Stimulated activated CD8-positive, alpha-beta memory T cell treated with anti-CD3 and anti-CD28 coated beads, Interleukin-12 subunit alpha, Interleukin-12 subunit beta, amount 100 ng/mL, for 24 hours (primary cell): ENCODE data around the gene CPSF3.

Experiments used
- DNase-seq: peaks from one replicate; pipeline ENCODE4 v3.0.0-alpha.2; 2020; ENCODE audit errors: extremely low read depth

Gene CPSF3

GRCh38 chr2:9419541-9419940, 3.9 kb upstream of the CPSF3 start:
- no peak for DNase-seq

GRCh38 chr2:9420495-9420894, 3.0 kb upstream of the CPSF3 start:
- no peak for DNase-seq

GRCh38 chr2:9422321-9423099, 944 bp upstream of the CPSF3 start:
- peak; percentile 33 for DNase-seq

GRCh38 chr2:9423922-9424272, 443 bp downstream of the CPSF3 start:
- no peak for DNase-seq

GRCh38 chr2:9424447-9425164, 1.2 kb downstream of the CPSF3 start:
- no peak for DNase-seq

- DNase-seq = no peak
Observed at GRCh38 chr2:9428965-9429577, 5.6 kb downstream of the CPSF3 start.

GRCh38 chr2:9430316-9431293, 7.2 kb downstream of the CPSF3 start:
- DNase-seq = no peak

GRCh38 chr2:9434489-9434888, 11.0 kb downstream of the CPSF3 start:
- DNase-seq = no peak

GRCh38 chr2:9439536-9439935, 16.1 kb downstream of the CPSF3 start:
- DNase-seq = no peak

GRCh38 chr2:9440058-9440727, 16.7 kb downstream of the CPSF3 start:
- DNase-seq = no peak

GRCh38 chr2:9441556-9441955, 18.1 kb downstream of the CPSF3 start:
- no peak for DNase-seq

- no peak for DNase-seq
Observed at GRCh38 chr2:9443526-9443925, 20.1 kb downstream of the CPSF3 start.

GRCh38 chr2:9445089-9445488, 21.6 kb downstream of the CPSF3 start:
- DNase-seq = no peak

GRCh38 chr2:9451231-9451630, 27.8 kb downstream of the CPSF3 start:
- no peak for DNase-seq

GRCh38 chr2:9460441-9461017, 37.1 kb downstream of the CPSF3 start:
- DNase-seq = no peak

- no peak for DNase-seq
Observed at GRCh38 chr2:9461079-9461478, 37.6 kb downstream of the CPSF3 start.

- no peak for DNase-seq
Observed at GRCh38 chr2:9462313-9462712, 38.9 kb downstream of the CPSF3 start.

GRCh38 chr2:9462886-9463697, 39.6 kb downstream of the CPSF3 start:
- DNase-seq = no peak

- DNase-seq = no peak
Observed at GRCh38 chr2:9463698-9464034, 40.2 kb downstream of the CPSF3 start.

GRCh38 chr2:9465170-9465569, 41.7 kb downstream of the CPSF3 start:
- no peak for DNase-seq
